C4-2B (cell line): Measurements from ENCODE around the gene KLF16.
"Not testable (repeated sequence)": the region's sequence is repeated elsewhere in the genome, so short reads cannot be mapped to it uniquely, and the experiment has no call there.

Experiments
- CTCF ChIP-seq: fragments of 450-650 bp; conservative IDR thresholded peaks from 2 replicates; pipeline ENCODE4 v1.5.1; 2017; ENCODE audit warnings: mild to moderate bottlenecking
- ZFX ChIP-seq: fragments of 450-650 bp; IDR thresholded peaks from 2 replicates; pipeline ENCODE4 v1.6.1; 2017

GRCh38 chr19:1881393-1882088 lies 18.2 kb upstream of the KLF16 start:
- TF ChIP-seq CTCF, ZFX: not testable (repeated sequence)
